ENCODE measurements around the gene KCNQ1OT1. TPM values are rescaled to one million over a fixed set of nuclear protein-coding genes. Genes with fewer than 3 reads are reported as not detected.

Gene KCNQ1OT1
- total RNA-seq, 1 donor from 2014 or later: 0.57 TPM

- DNase-seq (ENCODE audit: low spot score): no peak
- intact Hi-C loops (cut with DNase I): no loop called here
These were observed 25.0 kb upstream of the KCNQ1OT1 start for GRCh38 chr11:2724653-2725367.

GRCh38 chr11:2724104-2724503 lies 24.3 kb upstream of the KCNQ1OT1 start:
- no peak for DNase-seq (ENCODE audit: low spot score)
- intact Hi-C loops (cut with DNase I): no loop called here

- no peak for DNase-seq (ENCODE audit: low spot score)
- intact Hi-C loops (cut with DNase I): no loop called here
These were observed 23.2 kb upstream of the KCNQ1OT1 start for GRCh38 chr11:2722955-2723354.

GRCh38 chr11:2721210-2721916 lies 21.6 kb upstream of the KCNQ1OT1 start:
- no peak for DNase-seq (ENCODE audit: low spot score)
- intact Hi-C loops (cut with DNase I): no loop called here

GRCh38 chr11:2719831-2720590 lies 20.2 kb upstream of the KCNQ1OT1 start:
- intact Hi-C loops (cut with DNase I): no loop called here
- no peak for DNase-seq (ENCODE audit: low spot score)

- DNase-seq (ENCODE audit: low spot score): no peak
- intact Hi-C loops (cut with DNase I): no loop called here
These were observed 19.1 kb upstream of the KCNQ1OT1 start for GRCh38 chr11:2718817-2719438.

- DNase-seq (ENCODE audit: low spot score): no peak
- intact Hi-C loops (cut with DNase I): no loop called here
These were observed 17.9 kb upstream of the KCNQ1OT1 start for GRCh38 chr11:2717561-2718325.

GRCh38 chr11:2716376-2717095 lies 16.7 kb upstream of the KCNQ1OT1 start:
- no peak for DNase-seq (ENCODE audit: low spot score)
- intact Hi-C loops (cut with DNase I): no loop called here

- intact Hi-C loops (cut with DNase I): no loop called here
These were observed 16.0 kb upstream of the KCNQ1OT1 start for GRCh38 chr11:2715716-2716350.

GRCh38 chr11:2714871-2715270 lies 15.1 kb upstream of the KCNQ1OT1 start:
- intact Hi-C loops (cut with DNase I): no loop called here
- DNase-seq (ENCODE audit: low spot score): no peak

More at GRCh38 chr11:2715716-2716350, 16.0 kb upstream of the KCNQ1OT1 start:
- no peak for DNase-seq (ENCODE audit: low spot score)

- intact Hi-C loops (cut with DNase I): no loop called here
- no peak for DNase-seq (ENCODE audit: low spot score)
These were observed 14.6 kb upstream of the KCNQ1OT1 start for GRCh38 chr11:2714463-2714800.

GRCh38 chr11:2713661-2714462 lies 14.1 kb upstream of the KCNQ1OT1 start:
- intact Hi-C loops (cut with DNase I): no loop called here
- no peak for DNase-seq (ENCODE audit: low spot score)

- DNase-seq (ENCODE audit: low spot score): no peak
- intact Hi-C loops (cut with DNase I): no loop called here
These were observed 13.3 kb upstream of the KCNQ1OT1 start for GRCh38 chr11:2713094-2713493.

GRCh38 chr11:2711161-2711560 lies 11.4 kb upstream of the KCNQ1OT1 start:
- intact Hi-C loops (cut with DNase I): no loop called here

GRCh38 chr11:2709429-2709828 lies 9.6 kb upstream of the KCNQ1OT1 start:
- intact Hi-C loops (cut with DNase I): no loop called here

More at GRCh38 chr11:2711161-2711560, 11.4 kb upstream of the KCNQ1OT1 start:
- no peak for DNase-seq (ENCODE audit: low spot score)

GRCh38 chr11:2708757-2709281 lies 9.0 kb upstream of the KCNQ1OT1 start:
- intact Hi-C loops (cut with DNase I): no loop called here
- no peak for DNase-seq (ENCODE audit: low spot score)

More at GRCh38 chr11:2709429-2709828, 9.6 kb upstream of the KCNQ1OT1 start:
- DNase-seq (ENCODE audit: low spot score): no peak

- intact Hi-C loops (cut with DNase I): no loop called here
- DNase-seq (ENCODE audit: low spot score): no peak
These were observed 8.4 kb upstream of the KCNQ1OT1 start for GRCh38 chr11:2708151-2708581.
